HG03175 (cell line): ENCODE data around the gene C1GALT1.
"Not testable (repeated sequence)": the region's sequence is repeated elsewhere in the genome, so short reads cannot be mapped to it uniquely, and the experiment has no call there.

Experiments
- ATAC-seq: cut with Tn5 transposase; IDR thresholded peaks from one replicate; pipeline ENCODE4 v1.9.1; 2021; ENCODE audit warnings: mild to moderate bottlenecking, moderate library complexity; ENCODE audit not compliant: unreplicated experiment

The C1GALT1 gene

DNA sequence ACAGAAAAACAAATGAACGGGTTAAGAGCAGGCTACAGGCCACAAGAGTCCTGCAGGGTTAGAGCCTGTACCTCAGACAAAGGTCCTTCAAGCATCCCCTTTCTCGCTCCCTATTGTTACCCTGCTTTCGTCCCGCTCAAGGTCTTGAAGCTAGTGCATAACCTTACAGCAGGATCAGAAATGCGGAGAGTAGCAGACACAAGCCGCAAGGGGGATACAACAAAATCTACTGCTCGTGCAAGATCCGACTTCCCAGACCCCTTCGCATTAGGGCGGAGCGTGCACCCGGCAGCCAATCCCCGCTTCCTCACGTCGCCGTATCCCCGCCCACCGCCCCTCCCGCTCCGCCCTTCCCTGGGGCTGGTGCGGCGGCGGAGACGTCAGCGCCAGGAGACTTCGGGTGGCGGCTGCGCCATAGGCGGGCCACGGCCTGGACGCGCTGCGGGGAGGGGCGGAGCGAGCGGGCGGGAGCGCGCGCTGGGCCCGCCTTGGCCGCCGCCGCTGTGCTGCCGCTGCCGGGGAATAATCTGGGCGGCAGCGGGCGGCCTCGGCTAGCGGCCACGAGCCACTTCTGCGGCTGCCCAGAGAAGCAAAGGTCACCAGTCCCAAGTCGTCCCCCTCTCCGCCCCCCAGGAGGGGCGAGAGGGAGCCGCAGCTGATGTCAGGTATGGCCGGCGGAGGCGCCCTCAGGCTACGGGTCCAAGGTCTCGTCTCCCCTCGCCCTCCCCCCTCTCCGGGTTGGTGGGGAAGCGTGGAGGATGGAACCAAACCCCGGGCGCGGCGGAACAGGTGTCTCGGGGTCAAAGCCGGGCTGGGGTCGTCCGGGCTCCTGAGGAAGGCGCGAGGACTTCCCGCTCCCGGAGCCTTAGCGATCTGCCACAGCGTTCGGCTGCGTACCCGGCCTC is at the start of gene C1GALT1:
Gene C1GALT1 (plus strand): TSS at position 389 of the 905 bp plus-strand sequence. CDS start 51,776 bp downstream, outside the sequence.
- ATAC-seq, result peak; percentile 86

DNA sequence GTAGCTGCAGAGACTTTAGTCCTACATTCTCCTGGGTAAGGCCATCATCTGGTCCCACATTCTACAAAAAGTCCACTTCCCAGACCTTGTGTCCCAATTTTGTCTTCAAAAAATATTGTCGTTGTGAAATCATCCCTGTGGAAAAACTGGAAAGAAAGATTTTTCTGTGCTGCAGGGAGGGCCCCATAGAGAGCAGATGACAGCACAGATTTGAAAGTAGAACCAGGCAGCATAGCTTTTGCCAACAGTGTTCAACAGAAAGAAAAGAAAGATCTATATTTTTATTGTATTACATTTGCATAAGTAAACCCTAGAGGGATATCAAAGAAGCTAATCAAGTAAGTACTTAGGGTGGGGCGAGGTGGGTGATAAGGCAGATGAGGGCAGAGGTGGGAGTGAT is 48.3 kb upstream of the C1GALT1 start:
- ATAC-seq, result no peak

DNA sequence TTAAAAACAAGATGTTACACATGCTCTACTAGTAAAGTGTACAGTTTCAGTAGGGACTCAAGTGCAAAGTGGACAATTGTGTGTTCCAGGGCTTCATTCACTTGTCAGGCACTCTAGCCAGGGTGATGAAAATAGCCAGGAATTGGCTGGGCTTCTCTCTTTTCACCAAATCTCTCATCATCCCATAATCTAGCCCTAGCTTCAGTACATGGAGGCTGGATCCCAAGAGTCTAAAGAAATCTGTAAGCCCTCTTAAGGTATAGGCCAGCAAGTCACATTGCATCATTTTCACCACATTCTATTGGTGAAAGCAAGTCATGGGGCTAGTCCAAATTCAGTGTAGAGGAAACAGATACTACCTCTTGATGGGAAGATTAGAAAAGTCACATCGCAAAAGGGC is 47.3 kb upstream of the C1GALT1 start:
- ATAC-seq, result no peak

DNA sequence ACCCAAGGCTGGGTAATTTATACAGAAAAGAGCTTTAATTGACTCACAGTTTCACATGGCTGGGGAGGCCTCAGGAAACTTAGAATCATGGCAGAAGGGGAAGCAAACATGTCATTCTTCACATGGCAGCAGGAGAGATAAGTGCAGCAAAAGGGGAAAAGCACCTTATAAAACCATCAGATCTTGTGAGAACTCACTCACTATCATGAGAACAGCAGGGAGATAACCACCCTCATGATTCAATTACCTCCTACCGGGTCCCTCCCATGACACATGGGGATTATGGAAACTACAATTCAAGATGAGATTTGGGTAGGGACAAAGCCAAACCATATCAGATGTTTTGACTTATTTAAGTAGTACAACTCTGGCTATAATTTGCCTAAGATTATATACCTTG is 46.4 kb upstream of the C1GALT1 start:
- not testable (repeated sequence) for ATAC-seq

DNA sequence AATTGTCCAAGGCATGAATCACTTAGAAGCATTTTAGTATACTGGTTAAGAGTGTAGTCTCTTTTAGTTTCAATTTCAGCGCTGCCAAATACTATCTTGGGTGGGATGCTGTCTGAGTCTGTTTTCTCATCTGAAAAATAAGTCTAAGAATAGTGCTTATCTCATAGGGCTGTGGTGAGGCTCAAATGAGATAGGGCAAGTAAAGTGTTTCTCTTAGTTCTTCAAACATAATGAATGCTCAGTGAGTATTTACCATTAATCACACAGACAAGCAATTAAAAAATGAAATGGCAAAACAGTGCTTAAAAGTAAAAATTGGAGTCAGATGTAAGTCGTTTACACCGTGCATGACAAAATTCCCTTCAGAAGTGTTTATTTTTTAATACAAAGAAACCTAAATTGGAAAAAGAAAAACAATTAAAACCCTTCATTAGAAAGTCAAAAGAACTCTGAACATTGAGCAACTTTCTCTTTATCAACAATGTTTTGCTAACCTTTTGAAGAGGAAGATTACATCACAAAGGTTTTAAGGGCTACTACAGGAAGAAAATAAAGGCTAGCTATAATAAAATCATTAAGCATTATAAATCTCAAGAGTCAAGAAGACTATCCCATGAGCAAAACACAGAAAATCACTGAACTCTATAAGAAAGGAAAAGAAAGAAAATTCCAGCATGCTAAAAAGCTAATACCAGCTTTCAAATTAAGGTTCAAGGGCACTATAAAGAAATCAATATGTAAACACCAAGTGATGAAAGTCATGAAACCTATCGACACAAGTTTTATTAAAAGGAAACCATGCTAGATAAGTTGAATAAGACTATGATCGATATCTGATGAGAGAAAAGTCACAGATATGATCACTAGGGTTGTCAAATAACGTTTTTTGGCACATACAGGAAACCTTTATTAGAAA is 45.6 kb upstream of the C1GALT1 start:
- no peak for ATAC-seq

DNA sequence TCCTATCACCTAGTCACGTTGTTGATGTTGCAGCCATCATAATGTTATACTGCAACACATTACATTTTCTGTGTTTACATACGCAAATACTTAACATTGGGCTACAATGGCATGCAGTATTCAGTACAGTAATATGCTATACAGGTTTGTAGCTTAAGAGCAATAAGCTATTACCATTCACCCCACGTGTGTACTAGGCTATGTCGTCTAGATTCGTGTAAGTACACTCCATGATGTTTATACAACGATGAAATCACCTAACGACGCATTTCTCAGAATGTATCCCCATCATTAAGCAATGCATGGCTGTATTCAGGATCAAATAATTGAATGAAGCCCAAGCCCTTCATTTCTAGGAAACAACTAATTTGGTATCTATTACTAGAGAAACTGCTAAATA is 43.4 kb upstream of the C1GALT1 start:
- no peak for ATAC-seq

DNA sequence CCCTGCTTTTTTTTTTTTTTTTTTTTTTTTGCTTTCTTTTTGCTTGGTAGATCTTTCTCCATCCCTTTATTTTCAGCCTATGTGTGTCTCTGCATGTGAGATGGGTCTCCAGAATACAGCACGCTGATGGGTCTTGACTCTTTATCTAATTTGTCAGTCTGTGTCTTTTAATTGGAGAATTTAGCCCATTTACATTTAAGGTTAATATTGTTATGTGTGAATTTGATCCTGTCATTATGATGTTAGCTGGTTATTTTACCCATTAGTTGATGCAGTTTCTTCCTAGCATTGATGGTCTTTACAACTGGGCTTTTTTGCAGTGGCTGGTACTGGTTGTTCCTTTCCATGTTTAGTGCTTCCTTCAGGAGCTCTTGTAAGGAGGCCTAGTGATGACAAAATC is 38.9 kb upstream of the C1GALT1 start:
- ATAC-seq, result not testable (repeated sequence)

DNA sequence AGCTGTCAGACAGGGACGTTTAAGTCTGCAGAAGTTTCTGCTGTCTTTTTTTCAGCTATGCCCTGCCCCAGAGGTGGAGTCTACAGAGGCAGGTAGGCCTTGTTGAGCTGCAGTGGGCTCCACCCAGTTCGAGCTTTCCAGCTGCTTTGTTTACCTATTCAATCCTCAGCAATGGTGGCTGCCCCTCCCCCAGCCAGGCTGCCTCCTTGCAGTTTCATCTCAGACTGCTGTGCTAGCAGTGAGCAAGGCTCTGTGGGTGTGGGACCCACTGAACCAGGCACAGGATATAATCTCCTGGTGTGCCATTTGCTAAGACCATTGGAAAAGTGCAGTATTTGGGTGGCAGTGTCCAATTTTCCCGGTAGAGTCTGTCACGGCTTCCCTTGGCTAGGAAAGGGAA is 37.2 kb upstream of the C1GALT1 start:
- ATAC-seq, result not testable (repeated sequence)

DNA sequence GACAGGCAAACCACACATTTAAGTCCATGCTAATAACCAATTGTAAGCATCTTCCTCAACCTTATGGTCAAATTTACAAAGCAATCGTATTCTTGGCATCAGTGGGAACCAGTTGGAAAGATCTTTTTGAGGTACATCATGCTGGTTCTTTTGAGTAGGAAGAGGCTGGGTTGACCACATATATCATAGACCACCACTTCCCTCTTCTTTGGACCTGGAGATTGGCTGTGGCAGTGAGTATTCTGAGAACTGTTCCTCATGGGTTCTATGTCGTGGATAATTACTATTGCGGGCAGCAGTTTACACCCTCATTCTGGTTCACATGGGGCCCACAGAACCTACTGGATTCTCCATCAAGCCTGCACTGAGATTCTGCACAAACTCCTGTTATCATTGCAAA is 35.5 kb upstream of the C1GALT1 start:
- ATAC-seq, result no peak

DNA sequence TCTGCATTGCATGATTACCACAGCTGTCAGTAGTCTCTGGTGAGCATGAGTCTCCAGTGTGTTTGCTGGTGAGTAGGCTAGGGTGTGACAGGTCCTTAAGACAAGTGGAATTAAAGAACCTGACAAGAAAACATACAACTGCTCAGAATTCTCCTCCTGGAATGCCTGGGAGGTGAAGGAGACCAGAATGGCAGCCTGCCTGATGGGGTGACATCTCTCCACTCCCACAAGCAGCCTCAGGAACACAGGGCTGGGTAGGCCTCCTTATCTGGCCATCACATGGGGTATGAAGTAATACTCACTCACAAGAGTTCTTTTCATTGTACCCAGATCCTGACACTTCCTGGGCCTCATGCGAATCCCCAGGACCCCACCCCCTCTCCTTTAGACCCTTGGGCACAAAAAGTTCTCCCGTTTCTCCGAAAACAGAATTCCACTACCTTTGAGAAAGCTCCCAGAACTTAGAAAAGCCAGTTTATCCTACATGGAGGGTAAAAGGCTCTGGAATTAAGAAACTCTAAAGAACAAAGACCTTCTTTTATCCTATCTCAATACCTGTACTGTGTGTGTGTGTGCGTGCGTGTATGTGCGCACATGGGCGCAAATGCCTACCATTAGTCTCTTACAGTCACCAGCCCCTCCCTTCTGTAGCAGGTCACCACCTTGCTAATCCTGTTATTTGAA is 33.4 kb upstream of the C1GALT1 start:
- ATAC-seq, result no peak

DNA sequence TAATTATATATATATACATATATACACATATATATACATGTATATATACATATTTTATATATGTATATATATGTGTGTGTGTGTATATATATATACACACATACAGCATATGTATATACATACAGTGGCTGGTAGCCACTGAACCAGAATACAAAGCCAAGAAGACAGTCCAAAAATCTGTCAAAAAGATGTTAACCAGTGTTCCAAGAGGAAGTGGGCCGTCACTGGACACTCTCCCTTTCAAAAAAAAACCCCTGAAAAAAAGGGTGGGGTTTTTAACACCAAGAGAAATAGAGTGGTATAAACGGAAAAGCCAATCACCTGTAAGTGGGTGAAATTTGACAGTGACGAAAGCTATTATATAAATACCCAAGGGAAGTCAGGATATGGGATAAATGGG is 31.1 kb upstream of the C1GALT1 start:
- ATAC-seq, result no peak

DNA sequence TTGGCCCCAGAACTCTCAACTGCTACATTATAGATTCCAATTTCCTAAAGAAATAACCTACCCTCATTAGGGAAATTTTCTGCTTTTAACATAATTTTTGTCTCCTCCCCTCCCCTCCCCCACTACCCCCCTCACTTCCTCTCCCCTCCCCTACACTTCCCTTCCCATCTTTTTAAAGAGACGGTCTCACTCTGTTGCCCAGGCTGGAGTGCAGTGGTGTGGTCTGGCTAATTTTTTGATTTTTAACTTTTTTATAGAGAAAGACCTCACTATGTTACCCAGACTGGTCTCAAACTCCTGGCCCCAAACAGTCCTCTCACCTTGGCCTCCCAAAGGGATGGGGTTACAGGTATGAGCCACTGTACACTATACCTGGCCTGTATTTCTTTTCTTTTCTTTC is 30.5 kb upstream of the C1GALT1 start:
- ATAC-seq, result no peak

DNA sequence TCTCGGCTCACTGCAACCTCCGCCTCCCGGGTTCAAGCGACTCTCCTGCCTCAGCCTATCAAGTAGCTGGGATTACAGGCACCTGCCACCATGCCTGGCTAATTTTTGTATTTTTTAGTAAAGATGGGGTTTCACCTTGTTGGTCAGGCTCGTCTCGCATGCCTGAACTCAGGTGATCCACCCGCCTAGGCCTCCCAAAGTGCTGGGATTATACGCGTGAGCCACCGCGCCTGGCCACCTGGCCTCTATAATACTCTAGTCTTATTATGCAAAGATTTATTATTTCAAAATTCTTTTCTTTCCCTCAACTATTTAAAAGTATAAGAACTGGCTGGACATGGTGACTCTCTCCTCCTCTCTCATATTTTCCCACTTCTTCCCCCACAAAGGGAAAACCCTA is 30.0 kb upstream of the C1GALT1 start:
- no peak for ATAC-seq

DNA sequence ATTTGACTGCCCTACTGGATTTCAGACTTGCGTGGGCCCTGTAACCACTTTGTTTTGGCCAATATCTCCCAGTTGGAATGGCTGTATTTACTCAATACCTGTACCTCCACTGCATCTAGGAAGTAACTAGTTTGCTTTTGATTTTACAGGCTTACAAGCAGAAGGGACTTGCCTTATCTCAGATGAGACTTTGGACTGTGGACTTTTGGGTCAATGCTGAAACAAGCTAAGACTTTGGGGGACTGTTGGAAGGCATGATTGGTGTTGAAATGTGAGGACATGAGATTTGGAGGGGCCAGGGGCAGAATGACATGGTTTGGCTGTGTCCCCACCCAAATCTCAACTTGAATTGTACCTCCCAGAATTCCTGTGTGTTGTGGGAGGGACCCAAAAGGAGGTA is 28.0 kb upstream of the C1GALT1 start:
- ATAC-seq, result not testable (repeated sequence)

DNA sequence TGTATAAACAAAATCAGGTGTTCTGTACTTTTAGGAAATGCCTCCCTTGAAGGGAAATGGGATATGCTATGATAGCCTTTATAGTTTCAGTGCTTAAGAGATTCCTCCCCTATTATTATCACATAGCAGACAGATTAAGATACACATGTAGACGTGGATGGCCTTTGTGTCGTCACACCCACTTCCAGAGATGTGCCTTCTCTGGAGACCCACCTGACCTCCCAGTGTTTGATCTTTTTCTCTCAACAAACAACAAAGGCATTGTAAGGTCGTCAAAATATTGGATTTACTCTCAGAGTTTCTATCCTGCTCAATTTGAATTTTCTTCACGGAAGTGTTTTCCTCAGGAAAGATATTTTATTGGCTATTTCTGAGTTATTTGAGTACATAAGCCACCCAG is 25.7 kb upstream of the C1GALT1 start:
- ATAC-seq, result no peak

DNA sequence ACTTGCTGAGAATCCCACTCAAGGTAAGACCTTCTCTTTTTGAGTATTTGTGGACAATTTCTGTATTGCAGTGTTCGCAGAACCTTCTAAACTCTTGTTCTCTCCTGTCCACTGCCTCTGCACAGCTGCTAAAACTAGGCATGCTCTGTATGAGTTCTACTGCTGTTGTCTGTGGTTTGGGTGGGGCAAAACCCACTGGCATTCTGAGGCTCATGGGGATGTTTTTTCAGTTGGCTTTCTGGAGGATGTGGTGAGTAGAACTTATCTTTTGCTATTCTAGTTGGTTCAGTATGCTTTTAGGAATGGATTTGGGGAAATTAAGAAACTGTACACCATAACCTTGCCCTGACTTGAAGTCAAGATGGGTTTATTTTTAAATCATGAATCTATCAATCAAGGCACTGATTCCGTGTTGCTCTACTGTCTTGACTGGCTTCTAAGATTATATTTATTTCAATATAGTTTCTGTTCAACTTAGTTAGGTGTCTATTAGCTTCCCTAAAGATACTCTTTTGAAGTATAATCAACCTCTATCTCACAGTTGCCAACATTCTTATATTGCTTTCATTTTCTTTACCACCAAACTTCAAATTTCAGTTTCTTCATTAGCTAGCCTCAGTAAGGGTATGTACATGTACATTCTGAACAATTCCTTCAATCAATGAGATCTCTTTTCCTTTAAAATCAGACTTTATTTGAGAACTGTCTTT is 25.0 kb upstream of the C1GALT1 start:
- peak; percentile 76 for ATAC-seq

DNA sequence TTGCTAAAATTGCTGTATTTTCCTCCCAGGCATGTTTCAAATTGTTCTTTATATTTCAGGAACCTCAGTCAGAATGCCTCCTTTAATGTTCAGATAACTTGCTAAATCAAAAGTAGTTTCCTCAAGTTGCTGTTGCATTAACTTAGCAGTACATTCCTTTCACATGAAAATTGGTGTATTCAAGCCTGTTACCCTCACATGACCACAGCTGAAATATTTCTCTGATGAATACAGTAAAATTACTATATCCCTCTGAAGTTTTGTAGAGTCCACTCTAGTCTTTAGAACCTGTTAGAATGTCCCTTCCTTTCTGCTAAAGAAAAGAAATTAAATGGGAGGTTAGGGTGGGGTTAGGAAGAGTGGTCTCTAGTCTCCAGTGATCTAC is 24.5 kb upstream of the C1GALT1 start:
- ATAC-seq, result no peak

DNA sequence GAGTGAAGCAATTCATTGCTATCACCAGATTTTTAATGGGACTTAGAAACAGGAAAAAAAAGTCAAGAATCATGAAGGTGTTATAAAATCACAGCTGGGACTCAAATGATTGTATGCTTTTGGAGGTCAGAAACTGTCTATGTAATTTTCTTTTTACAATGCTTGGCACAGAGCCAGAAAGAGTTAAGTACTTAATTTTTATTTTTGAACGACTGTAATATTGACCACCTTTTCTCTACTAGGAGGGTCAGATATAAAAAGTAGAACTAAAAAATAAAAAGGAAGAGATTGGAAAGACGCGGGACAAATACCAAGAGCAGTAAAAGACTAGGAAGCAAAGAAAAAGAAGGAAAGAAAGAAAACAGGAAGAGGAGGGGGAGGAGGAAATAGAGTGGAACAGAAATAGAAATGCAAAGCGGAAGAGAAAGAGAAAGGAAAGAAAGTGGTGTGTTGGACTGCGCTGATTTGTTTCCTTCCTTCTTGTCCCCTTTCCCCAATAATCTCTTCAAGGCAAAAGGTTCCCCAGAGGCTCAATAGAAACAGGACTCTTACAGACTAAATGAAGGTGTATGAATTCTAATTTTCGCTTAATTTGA is 23.2 kb upstream of the C1GALT1 start:
- no peak for ATAC-seq

DNA sequence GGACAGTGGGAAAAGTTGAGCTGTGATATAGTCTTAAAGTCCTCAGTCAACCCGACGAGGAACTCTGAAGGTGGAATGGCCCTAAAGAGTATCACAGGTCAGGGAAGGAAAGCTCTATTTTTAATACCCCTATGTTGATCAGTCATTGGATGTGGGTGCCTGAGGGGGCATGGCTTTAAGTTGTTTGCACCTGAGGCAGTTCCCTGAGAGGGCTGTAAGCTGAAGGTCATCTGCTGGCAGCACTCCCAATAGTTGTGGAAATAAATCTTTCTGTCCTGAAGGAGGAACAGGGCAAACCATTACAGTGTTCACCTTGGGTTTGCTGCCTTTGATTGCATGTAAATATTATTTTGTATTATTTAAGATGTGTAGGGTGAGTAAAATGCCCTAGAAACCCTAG is 17.8 kb upstream of the C1GALT1 start:
- ATAC-seq, result no peak

DNA sequence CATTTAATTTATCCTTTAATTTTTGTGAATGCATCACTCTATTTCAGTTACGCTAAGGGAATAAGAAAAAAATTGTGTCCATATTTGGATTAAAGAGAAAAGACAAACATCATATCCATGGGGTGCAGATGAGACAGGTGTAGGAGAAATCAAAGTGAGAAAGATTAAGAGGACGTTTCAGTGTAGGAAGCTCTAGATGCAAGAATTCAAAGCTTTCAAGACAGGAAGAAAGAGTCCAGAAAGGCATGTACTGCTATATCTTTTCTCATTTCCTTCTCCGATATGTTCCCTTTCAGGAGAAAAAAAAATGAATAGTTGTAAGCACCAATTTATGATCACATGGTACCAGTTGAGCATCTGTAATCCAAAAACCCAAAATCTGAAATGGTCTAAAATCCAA is 17.0 kb upstream of the C1GALT1 start:
- no peak for ATAC-seq
